Lower lobe of right lung (tissue), 2 donors: ENCODE results near the gene PPM1H. TPM values are rescaled to one million over a fixed set of nuclear protein-coding genes. Genes with fewer than 3 reads are reported as not detected.
"Not testable (repeated sequence)": the region's sequence is repeated elsewhere in the genome, so short reads cannot be mapped to it uniquely, and the experiment has no call there.

Source experiments
- ATAC-seq, 2 donors: fragments of 200-7000 bp; cut with Tn5 transposase; one replicate each; pipeline ENCODE4 v1.9.1; 2020 to 2022; ENCODE audit warnings: mild to moderate bottlenecking in 2 of 2, moderate library complexity in 2 of 2
- DNase-seq: peaks from one replicate; pipeline ENCODE4 v3.0.0-alpha.2; 2020
- H3K27ac ChIP-seq: fragments of 200-600 bp; one replicate; pipeline ENCODE4 v1.8.0; 2022
- H3K27me3 ChIP-seq: fragments of 200-600 bp; one replicate; pipeline ENCODE4 v1.8.0; 2022; ENCODE audit warnings: low read depth
- H3K36me3 ChIP-seq: fragments of 200-600 bp; one replicate; pipeline ENCODE4 v1.8.0; 2022; ENCODE audit warnings: mild to moderate bottlenecking
- H3K4me1 ChIP-seq: fragments of 200-600 bp; one replicate; pipeline ENCODE4 v1.8.0; 2022
- H3K4me3 ChIP-seq: fragments of 200-600 bp; one replicate; pipeline ENCODE4 v1.8.0; 2022; ENCODE audit warnings: mild to moderate bottlenecking
- H3K9me3 ChIP-seq: fragments of 200-600 bp; one replicate; pipeline ENCODE4 v1.8.0; 2022
- CTCF ChIP-seq: fragments of 200-600 bp; IDR thresholded peaks from one replicate; pipeline ENCODE4 v1.8.0; 2022; ENCODE audit warnings: antibody characterized with exemption, mild to moderate bottlenecking
- intact Hi-C: fragments of 100-400 bp; cut with DNase I; formaldehyde crosslinking; loops from one replicate; pipeline ENCODE4 v1.11.0; 2022
- total RNA-seq: library from RNA; stranded (reverse); fragmentation: NEBNext Ultra II Directional; extraction: Animal tissue kit (Norgen Biotek cat#: 25700); gene quantifications from one replicate; pipeline ENCODE4 v1.2.1, GENCODE V29; 2021
- donor health status: DM: no; HTN: yes; CAD: no; lungs with severe emphysema.

The PPM1H gene
- total RNA-seq, 1 donor from 2014 or later = 6.8 TPM

GRCh38 chr12:62950317-62950716 lies 15.4 kb upstream of the PPM1H start:
- DNase-seq (no peak), ATAC-seq (no peak)
- no peaks in the 10 kb centered on the region for H3K9me3 ChIP-seq
- no peak overlapping the region for H3K27ac ChIP-seq
- no peaks in the 10 kb centered on the region for H3K36me3 ChIP-seq
- TF ChIP-seq CTCF = no peak
- no peaks in the 10 kb centered on the region for H3K4me1 ChIP-seq
- no peak overlapping the region for H3K4me3 ChIP-seq
- no peaks in the 10 kb centered on the region for H3K27me3 ChIP-seq
- intact Hi-C loops = no loop called here

GRCh38 chr12:62948123-62948522 lies 13.2 kb upstream of the PPM1H start:
- no peak overlapping the region for H3K27ac ChIP-seq
- ATAC-seq (no peak), DNase-seq (no peak)
- intact Hi-C loops = no loop called here
- H3K4me1 ChIP-seq = no peaks in the 10 kb centered on the region
- no peak overlapping the region for H3K4me3 ChIP-seq
- H3K27me3 ChIP-seq = no peaks in the 10 kb centered on the region
- H3K36me3 ChIP-seq = no peaks in the 10 kb centered on the region
- no peak for TF ChIP-seq CTCF
- no peaks in the 10 kb centered on the region for H3K9me3 ChIP-seq

DNA sequence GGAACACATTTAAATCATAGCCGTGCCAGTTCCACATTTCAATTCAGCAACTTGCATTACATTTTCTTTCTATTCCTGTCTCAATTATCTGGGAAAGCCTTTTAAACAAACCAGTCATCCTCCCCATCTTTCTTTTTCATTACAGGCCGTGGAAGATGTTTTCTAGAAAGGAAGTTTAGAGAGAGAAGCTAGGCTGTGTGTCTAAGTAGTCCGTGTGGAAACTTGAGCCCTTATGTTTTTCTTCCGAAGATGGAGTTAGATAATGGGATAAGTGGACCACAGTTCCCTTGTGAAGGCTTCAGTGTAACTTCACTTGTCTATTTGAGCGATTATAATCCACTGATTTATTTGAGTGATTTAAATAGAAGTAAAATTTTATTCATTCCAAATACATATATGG lies 12.4 kb upstream of the PPM1H start:
- DNase-seq (no peak), ATAC-seq (no peak)
- H3K36me3 ChIP-seq = no peaks in the 10 kb centered on the region
- no peak overlapping the region for H3K4me3 ChIP-seq
- intact Hi-C loops = no loop called here
- H3K27ac ChIP-seq = no peak overlapping the region
- no peaks in the 10 kb centered on the region for H3K9me3 ChIP-seq
- H3K27me3 ChIP-seq = no peaks in the 10 kb centered on the region
- TF ChIP-seq CTCF = no peak
- H3K4me1 ChIP-seq = no peaks in the 10 kb centered on the region

- DNase-seq (no peak), ATAC-seq (no peak)
- intact Hi-C loops = no loop called here
- Histone ChIP-seq H3K9me3 (no peaks in the 10 kb centered on the region), H3K4me3 (no peak overlapping the region), H3K27me3 (no peaks in the 10 kb centered on the region), H3K27ac (no peak overlapping the region), H3K36me3 (no peaks in the 10 kb centered on the region), H3K4me1 (no peaks in the 10 kb centered on the region)
- TF ChIP-seq CTCF = no peak
These were observed 8.9 kb upstream of the PPM1H start for GRCh38 chr12:62943779-62944395.

DNA sequence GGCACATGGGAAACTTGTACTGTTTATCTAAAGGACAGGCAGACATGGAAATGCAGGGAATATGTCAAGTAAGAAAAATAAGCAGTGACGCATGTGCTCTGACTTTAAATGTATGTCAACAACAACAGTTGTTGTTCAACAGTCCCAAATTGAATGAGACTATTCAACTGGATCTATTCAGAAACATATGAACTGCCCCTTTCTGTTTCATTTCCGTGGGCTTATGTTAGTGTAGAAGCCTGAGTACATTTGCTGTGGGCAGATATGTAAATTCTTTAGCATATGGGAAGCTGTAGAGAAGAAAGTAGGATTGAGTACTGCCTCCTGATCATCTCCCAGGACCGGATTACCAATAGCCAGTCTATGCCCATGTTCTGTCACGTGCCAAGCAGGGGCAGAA lies 7.4 kb upstream of the PPM1H start:
- H3K27me3 ChIP-seq, H3K27ac ChIP-seq, H3K9me3 ChIP-seq, H3K4me1 ChIP-seq, H3K36me3 ChIP-seq, intact Hi-C loops, H3K4me3 ChIP-seq, ATAC-seq, DNase-seq: not testable (repeated sequence)

DNA sequence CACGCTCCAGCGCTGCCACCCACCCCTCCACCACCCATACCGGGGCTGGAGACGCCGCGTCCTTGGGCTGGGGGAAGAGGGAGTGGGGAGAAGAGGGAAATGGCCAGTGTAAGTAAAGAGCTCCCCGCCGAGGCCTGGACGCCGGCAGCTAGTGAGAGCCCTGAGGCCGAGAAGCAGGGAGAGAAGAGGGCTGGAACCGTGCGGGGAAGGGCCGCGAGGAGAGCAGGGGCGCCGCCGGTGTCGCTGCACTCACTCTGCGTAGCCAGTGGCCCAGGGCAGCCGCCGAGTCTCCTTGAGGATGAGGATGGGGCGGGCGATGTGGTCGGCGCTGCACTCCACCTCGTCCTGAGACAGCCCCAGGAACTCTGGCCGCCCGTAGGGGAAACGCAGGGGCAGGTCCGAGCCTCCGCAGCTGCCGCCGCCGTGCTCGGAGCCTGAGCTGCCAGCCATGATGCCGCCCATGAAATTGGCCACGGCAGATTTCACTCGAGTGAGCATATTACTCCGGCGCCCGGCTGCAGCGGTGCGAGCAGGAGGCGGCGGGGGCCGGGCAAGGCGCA lies 631 bp downstream of the PPM1H start:
- Histone ChIP-seq H3K4me1 (peaks cover 20% of the 10 kb centered on the region), H3K36me3 (no peaks in the 10 kb centered on the region), H3K4me3 (peak overlapping the region; percentile 82), H3K9me3 (no peaks in the 10 kb centered on the region), H3K27ac (peak overlapping the region; percentile 59), H3K27me3 (no peaks in the 10 kb centered on the region)
- DNase-seq (peak; percentile 70), ATAC-seq (peak; percentile 60 to 75)
- intact Hi-C loops = no loop called here
- no peak for TF ChIP-seq CTCF
